Fibroblast of mammary gland (primary cell): Measurements from ENCODE around the gene LRRK1.

Experiments used
- DNase-seq: peaks from one replicate; pipeline ENCODE4 v3.0.0-alpha.2; 2010; ENCODE audit warnings: low read depth
- H3K4me3 ChIP-seq: 2 replicates; pipeline ENCODE4 v1.5.1; 2011; ENCODE audit warnings: low read depth, mild to moderate bottlenecking, low read length, moderate library complexity; ENCODE audit not compliant: control insufficient read depth
- TF ChIP-seq, protein P1 (sequence below): conservative IDR thresholded peaks from 2 replicates; pipeline ENCODE4 v1.5.1; 2011; ENCODE audit warnings: low read depth, low read length, inconsistent platforms; ENCODE audit not compliant: control insufficient read depth, insufficient read depth

The LRRK1 gene

DNA sequence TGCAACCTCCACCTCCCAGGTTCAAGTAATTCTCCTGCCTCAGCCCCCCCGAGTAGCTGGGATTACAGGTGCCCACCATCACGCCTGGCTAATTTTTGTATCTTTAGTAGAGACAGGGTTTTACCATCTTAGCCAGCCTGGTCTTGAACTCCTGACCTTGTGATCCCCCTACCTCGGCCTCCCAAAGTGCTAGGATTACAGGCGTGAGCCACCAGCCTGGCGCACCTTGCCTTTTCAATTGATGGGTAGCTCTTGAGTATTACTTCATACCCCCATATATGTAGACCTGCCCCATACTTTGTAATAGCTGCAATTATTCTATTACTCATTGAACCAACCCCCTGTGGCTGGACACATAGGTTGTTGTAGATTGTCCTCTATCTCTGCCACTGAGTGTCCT lies 101.3 kb downstream of the LRRK1 start:
- no peak for DNase-seq
- TF ChIP-seq, protein P1, sequence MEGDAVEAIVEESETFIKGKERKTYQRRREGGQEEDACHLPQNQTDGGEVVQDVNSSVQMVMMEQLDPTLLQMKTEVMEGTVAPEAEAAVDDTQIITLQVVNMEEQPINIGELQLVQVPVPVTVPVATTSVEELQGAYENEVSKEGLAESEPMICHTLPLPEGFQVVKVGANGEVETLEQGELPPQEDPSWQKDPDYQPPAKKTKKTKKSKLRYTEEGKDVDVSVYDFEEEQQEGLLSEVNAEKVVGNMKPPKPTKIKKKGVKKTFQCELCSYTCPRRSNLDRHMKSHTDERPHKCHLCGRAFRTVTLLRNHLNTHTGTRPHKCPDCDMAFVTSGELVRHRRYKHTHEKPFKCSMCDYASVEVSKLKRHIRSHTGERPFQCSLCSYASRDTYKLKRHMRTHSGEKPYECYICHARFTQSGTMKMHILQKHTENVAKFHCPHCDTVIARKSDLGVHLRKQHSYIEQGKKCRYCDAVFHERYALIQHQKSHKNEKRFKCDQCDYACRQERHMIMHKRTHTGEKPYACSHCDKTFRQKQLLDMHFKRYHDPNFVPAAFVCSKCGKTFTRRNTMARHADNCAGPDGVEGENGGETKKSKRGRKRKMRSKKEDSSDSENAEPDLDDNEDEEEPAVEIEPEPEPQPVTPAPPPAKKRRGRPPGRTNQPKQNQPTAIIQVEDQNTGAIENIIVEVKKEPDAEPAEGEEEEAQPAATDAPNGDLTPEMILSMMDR, result no peak
- H3K4me3 ChIP-seq, result no peak overlapping the region

DNA sequence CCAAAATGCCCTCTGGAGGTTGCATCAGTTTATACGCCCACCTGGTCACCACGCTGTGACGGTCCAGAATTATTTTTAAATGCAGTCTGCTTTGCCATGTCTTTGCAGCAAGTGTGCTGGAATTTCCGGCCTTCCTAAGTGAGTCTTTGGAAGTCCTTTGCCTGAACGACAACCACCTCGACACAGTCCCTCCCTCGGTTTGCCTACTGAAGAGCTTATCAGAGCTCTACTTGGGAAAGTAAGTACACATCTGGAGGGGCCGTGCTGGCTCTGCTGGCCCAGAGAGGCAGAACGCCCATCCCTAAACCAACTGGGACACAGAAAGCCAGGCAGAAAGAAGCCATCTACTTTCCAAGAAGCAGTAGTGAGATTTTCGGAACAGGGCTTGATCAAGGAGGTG lies 101.8 kb downstream of the LRRK1 start:
- DNase-seq, result no peak
- TF ChIP-seq, protein P1, result no peak
- no peak overlapping the region for H3K4me3 ChIP-seq

DNA sequence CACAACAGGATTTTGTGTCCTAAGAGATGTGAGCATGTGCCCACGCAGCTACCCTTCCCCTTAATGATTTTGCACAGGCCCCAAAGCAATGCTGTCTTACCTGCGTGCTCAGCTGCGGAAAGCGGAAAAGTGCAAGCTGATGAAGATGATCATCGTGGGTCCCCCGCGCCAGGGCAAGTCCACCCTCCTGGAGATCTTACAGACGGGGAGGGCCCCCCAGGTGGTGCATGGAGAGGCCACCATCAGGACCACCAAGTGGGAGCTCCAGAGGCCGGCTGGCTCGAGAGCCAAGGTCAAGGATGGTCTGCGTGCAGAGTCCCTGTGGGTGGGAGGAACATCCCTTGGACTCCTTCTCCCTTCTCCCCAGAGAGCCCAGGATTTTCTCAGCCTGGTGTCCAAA lies 103.1 kb downstream of the LRRK1 start:
- TF ChIP-seq, protein P1, result no peak
- H3K4me3 ChIP-seq, result no peak overlapping the region
- DNase-seq, result no peak

DNA sequence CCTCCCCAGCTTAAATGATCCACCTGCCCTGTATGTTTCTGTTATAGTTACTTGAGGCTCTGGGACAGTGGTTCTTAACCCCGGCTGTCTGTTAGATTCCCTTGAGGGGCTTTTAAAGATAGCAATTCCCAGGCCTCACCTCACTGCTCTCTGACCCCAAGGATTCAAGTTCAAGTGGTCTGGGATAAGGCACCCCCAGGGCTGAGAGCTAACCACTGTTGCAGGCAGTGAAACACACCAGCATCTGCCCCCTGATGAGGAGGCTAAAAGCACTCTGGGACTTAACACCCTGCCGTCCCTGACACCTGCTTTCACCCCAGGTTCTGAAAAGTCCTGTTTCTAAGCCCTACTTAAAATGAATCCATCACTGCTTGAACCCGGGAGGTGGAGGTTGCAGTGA lies 103.7 kb downstream of the LRRK1 start:
- TF ChIP-seq, protein P1, result no peak
- no peak for DNase-seq
- H3K4me3 ChIP-seq, result no peak overlapping the region

DNA sequence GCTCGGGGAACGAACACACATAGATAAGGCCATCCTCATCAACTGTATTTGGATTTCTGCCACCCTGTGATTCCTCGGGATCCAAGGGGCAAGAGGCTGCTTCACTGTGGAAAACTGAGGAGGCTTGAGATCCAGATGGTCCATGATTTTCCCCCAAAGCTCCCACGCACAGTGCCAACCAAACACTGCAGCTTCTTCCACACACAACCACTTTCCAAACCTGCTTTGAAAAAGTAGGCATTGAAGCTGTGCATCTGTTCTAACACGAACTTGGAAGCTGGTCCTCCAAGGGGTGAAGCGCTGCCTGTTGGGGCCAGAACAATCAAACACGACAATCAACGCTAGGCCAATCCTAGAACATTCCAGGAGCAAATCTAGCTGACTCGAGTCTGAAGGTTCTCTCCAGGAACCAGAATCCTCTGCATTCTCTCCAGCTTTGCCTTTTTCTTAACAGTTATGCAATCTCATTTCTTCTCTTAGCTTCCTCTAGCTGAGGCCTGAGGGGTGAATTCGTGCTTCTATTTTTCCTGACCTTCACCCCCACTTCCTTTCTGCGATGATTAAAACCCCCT lies 104.4 kb downstream of the LRRK1 start:
- DNase-seq, result no peak
- no peak overlapping the region for H3K4me3 ChIP-seq
- TF ChIP-seq, protein P1, result no peak

DNA sequence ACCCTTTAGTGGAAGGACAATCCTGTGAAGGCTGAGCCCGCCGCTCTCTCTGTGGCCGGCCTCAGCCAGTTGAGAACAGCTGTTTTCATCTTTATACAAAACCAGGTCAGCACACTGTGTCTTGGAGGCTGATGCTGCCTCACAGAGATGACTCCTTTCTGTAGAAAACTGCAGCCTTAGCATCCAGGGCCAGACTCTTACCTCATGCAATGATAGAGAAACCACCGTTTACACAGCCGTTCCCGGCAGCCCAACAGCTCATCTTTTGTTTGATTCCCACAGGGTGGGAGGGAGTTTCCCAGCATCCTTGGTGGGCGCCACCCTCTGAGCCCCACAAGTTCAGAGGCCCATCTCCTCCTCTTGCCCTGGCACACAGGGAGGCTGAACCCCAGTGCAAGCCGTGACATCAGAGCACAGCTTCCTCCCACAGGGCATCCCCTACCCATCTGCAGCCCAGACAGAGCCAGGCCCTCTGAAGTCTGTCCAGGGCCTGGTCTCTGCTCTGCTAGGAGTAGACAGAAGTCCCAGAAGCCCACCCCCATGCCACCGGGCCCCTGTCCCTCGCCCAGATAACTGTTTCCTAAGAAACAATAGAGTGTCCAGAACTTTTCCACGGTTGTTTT lies 105.0 kb downstream of the LRRK1 start:
- peak; percentile 71 for DNase-seq

More for the DNA sequence above, 105.0 kb downstream of the LRRK1 start:
- TF ChIP-seq, protein P1, result no peak
- H3K4me3 ChIP-seq, result no peak overlapping the region
